ENCODE measurements around the gene DNM3. TPM values are rescaled to one million over a fixed set of nuclear protein-coding genes. Genes with fewer than 3 reads are reported as not detected.

The DNM3 gene
- total and polyA plus RNA-seq, 2 donors (not counting 1 experiment from before 2014, with no cell fraction given): 1.0 to 1.3 TPM

GRCh38 chr1:171910786-171911185 lies 69.5 kb downstream of the DNM3 start:
- Mint-ChIP-seq H3K27me3 (peaks cover 4% of the 10 kb centered on the region), H3K4me1 (no peaks in the 10 kb centered on the region), H3K27ac (no peak overlapping the region), H3K9me3 (ENCODE audit: insufficient read depth) (no peaks in the 10 kb centered on the region), H3K4me3 (no peak overlapping the region)
- intact Hi-C loops (cut with micrococcal nuclease): no loop called here
- ChIA-PET CTCF (interaction anchor here (0.5 kb wide), 1 partner anchor 242 kb away, joined by 3 read pairs; no protein-coding TSS in a partner anchor), POLR2A (no interaction called here)
- Histone ChIP-seq H3K9ac (ENCODE audit: low read length) (no peak overlapping the region), H3K27me3 (replicated peaks in 1 of 4; ENCODE audit: control extremely low read depth in 1 of 4, control insufficient read depth in 3 of 4, insufficient read depth in 4 of 4, low read length in 3 of 4) (no peaks in the 10 kb centered on the region), H3K36me3 (replicated peaks in 1 of 2; ENCODE audit: control extremely low read depth in 1 of 2, control insufficient read depth in 1 of 2, extremely low read depth in 1 of 2, insufficient read depth in 2 of 2, low read length in 1 of 2) (no peaks in the 10 kb centered on the region), H3K9me3 (ENCODE audit: control extremely low read depth in 1 of 3, control insufficient read depth in 2 of 3, insufficient read depth in 1 of 3, low read length in 2 of 3) (no peaks in the 10 kb centered on the region), H2AFZ (ENCODE audit: insufficient read depth, low read depth, low read length, poor library complexity, severe bottlenecking) (no peak overlapping the region), H3K79me2 (ENCODE audit: control insufficient read depth, insufficient read depth, low read length) (no peaks in the 10 kb centered on the region), H3K27ac (ENCODE audit: low read length in 2 of 2) (no peak overlapping the region), H3K4me1 (ENCODE audit: control insufficient read depth in 2 of 2, insufficient read depth in 2 of 2, low read length in 2 of 2) (no peaks in the 10 kb centered on the region), H3K4me2 (replicated peaks; ENCODE audit: low read depth, low read length, poor library complexity, severe bottlenecking) (no peak overlapping the region), H3K4me3 (ENCODE audit: control extremely low read depth in 1 of 5, extremely low read depth in 1 of 5, insufficient read depth in 1 of 5, low read depth in 2 of 5, low read length in 4 of 5) (no peak overlapping the region), H4K20me1 (ENCODE audit: control insufficient read depth, insufficient read depth, low read length, poor library complexity, severe bottlenecking) (no peaks in the 10 kb centered on the region)
- ATAC-seq (ENCODE audit: low read depth) (no peak), DNase-seq (no peak)
- no peak for TF ChIP-seq EZH2 (IDR thresholded peaks at IDR 0.05; ENCODE audit: borderline replicate concordance, insufficient read depth, low read depth, low read length, poor library complexity, severe bottlenecking)
- no peak for TF ChIP-seq CTCF (IDR thresholded peaks at IDR 0.05)
- WGBS (ENCODE audit: insufficient coverage): no CpG with 5 or more reads among the region's 2 CpGs

GRCh38 chr1:171911506-171911905 lies 70.2 kb downstream of the DNM3 start:
- CTCF ChIA-PET: interaction anchor here (0.5 kb wide), 1 partner anchor 243 kb away, joined by 3 read pairs; no protein-coding TSS in a partner anchor
- intact Hi-C loops (cut with micrococcal nuclease): no loop called here
- H3K9ac ChIP-seq (ENCODE audit: low read length): no peak overlapping the region
- H3K9me3 ChIP-seq (ENCODE audit: control extremely low read depth in 1 of 3, control insufficient read depth in 2 of 3, insufficient read depth in 1 of 3, low read length in 2 of 3): no peaks in the 10 kb centered on the region
- H3K4me3 Mint-ChIP-seq: no peak overlapping the region
- 93% methylated on average over 5 of the region's 8 CpGs for WGBS (ENCODE audit: insufficient coverage)
- DNase-seq: no peak
- no peaks in the 10 kb centered on the region for H3K9me3 Mint-ChIP-seq (ENCODE audit: insufficient read depth)
- H3K27ac Mint-ChIP-seq: no peak overlapping the region
- no peak overlapping the region for H3K4me2 ChIP-seq (replicated peaks; ENCODE audit: low read depth, low read length, poor library complexity, severe bottlenecking)
- no peaks in the 10 kb centered on the region for H4K20me1 ChIP-seq (ENCODE audit: control insufficient read depth, insufficient read depth, low read length, poor library complexity, severe bottlenecking)
- H3K4me1 ChIP-seq (ENCODE audit: control insufficient read depth in 2 of 2, insufficient read depth in 2 of 2, low read length in 2 of 2): no peaks in the 10 kb centered on the region
- H3K27ac ChIP-seq (ENCODE audit: low read length in 2 of 2): no peak overlapping the region
- H3K4me3 ChIP-seq (ENCODE audit: control extremely low read depth in 1 of 5, extremely low read depth in 1 of 5, insufficient read depth in 1 of 5, low read depth in 2 of 5, low read length in 4 of 5): no peak overlapping the region
- no peaks in the 10 kb centered on the region for H3K36me3 ChIP-seq (replicated peaks in 1 of 2; ENCODE audit: control extremely low read depth in 1 of 2, control insufficient read depth in 1 of 2, extremely low read depth in 1 of 2, insufficient read depth in 2 of 2, low read length in 1 of 2)
- H2AFZ ChIP-seq (ENCODE audit: insufficient read depth, low read depth, low read length, poor library complexity, severe bottlenecking): no peak overlapping the region
- H3K79me2 ChIP-seq (ENCODE audit: control insufficient read depth, insufficient read depth, low read length): no peaks in the 10 kb centered on the region
- H3K4me1 Mint-ChIP-seq: no peaks in the 10 kb centered on the region
- peaks cover 4% of the 10 kb centered on the region for H3K27me3 Mint-ChIP-seq
- H3K27me3 ChIP-seq (replicated peaks in 1 of 4; ENCODE audit: control extremely low read depth in 1 of 4, control insufficient read depth in 3 of 4, insufficient read depth in 4 of 4, low read length in 3 of 4): no peaks in the 10 kb centered on the region
- no peak for ATAC-seq (ENCODE audit: low read depth)
- TF ChIP-seq CTCF (IDR thresholded peaks at IDR 0.05) (no peak), EZH2 (IDR thresholded peaks at IDR 0.05; ENCODE audit: borderline replicate concordance, insufficient read depth, low read depth, low read length, poor library complexity, severe bottlenecking) (no peak)
- POLR2A ChIA-PET: no interaction called here
